ENCODE measurements around the gene ZSCAN2.
"Not testable (repeated sequence)": the region's sequence is repeated elsewhere in the genome, so short reads cannot be mapped to it uniquely, and the experiment has no call there.

The ZSCAN2 gene

DNA sequence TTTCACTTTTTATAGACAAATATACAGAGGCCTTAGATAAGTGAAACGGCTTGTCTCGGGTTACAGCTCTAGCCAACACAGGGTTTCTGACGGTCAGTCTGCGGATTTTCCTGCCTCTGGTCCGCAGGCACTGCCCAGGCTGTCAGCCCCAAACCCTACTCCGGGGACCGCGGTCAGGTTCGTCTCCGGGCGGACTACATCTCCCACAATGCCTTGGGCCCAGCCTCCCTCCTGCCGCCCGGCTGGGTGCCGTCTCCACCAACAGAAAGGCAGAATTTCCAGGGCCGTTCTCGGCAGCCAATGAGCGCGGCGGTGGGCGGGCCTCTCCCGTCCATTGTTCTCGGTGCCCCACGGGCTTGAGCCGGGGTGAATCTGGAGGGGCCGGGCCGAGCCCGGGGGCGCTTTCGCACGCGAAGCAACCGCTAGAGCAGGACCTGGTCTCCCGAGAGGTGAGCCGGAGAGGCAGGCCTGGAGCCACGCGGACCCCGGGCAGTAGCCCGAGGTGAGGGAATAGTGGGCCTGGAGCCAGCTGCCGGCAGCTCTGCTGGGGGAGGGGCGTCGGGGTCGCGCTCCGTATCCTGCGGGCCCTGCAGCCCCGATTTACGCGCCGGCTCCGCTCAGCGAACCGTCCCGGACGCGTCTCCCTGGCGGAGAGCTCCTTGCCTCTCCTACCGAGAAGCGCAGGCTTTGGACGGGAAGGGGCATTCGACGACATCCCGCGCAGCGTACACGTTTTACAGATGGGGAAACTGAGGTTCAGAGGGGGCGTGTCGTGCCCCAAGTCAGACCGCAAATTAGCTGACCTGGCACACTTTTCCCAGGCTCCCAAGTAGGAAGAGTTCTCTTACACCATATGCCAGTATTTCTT lies at the start of gene ZSCAN2:
ZSCAN2 (plus strand) TSS at position 323 of the 868 bp plus-strand sequence. CDS start 2,919 bp downstream, outside the sequence.
- DNase-seq, result peak; percentile 96 to 97

- not testable (repeated sequence) for DNase-seq
These were observed 49.2 kb upstream of the ZSCAN2 start for GRCh38 chr15:84551624-84552023.

DNA sequence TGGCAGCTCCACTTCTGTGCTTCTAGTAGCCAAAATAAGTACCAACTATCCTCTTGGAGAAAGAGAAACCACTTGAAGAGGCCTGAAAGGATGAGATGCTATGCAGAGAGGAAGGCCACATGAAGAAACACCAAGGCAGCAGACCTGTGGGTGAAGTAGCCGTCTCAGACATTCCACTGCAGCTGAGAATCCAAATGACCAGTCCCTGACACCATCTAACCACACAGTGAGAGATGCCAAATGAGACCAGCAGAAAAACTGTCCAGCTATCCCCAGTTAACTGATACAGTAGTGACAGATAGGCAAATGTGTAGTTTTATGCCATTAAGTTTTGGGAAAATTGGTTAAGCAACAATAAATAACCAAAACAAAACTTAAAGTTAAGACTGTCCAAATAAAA lies 47.9 kb upstream of the ZSCAN2 start:
- DNase-seq, result no peak

- not testable (repeated sequence) for DNase-seq
These were observed 44.1 kb upstream of the ZSCAN2 start for GRCh38 chr15:84556690-84557089.

DNA sequence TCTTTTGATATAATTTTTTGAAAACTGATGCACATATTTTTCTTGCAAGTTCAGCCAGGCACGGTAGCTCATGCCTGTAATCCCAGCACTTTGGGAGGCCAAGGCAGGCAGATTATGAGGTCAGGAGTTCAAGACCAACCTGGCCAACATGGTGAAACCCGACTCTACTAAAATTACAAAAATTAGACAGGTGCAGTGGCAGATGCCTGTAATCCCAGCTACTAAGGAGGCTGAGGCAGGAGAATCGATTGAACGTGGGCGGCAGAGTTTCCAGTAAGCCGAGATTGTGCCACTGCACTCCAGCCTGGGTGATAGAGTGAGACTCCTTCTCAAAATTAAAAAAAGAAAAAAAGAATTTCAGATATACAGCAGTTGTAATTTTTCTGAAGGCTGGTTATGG lies 32.8 kb upstream of the ZSCAN2 start:
- not testable (repeated sequence) for DNase-seq

- peak; percentile 69 for DNase-seq
These were observed 30.6 kb upstream of the ZSCAN2 start for GRCh38 chr15:84570164-84570735.

DNA sequence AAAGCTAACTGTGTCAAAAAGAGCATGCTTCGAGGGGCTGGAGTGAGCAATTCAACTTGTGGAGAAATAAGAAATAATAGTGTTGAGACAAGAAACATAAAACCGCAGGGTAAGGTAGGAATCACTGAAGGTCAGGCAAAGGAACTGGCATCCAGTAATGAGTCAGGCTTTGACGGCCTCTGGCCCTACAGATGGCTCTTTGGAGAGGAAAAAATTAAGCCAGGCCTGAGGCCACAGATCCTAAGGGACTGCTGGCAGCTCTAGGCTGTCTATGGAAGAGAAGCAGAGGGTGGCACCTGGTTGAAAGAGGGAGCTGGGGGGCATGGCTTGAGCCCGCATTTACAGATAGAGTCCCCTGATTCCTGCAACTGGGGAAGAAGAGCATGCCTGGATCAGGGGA lies 28.6 kb upstream of the ZSCAN2 start:
- no peak for DNase-seq

DNA sequence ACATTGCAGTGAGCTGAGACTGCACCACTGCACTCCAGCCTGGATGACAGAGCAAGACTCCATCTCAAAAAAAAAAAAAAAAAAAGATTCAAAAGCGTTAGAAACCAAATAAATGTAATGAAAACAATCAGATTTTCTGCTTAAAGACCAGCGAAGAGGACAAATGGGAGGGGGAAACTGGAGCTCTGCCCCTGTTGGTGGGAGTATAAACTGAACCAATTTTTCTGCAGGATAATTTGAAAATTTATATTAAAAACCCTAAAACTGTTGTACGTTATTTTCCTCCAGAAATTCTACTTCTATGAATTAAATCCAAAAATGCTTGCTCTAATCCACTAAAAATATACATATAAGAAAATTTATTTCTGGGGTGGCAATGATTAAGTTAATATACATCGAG lies 25.3 kb upstream of the ZSCAN2 start:
- DNase-seq, result no peak

DNA sequence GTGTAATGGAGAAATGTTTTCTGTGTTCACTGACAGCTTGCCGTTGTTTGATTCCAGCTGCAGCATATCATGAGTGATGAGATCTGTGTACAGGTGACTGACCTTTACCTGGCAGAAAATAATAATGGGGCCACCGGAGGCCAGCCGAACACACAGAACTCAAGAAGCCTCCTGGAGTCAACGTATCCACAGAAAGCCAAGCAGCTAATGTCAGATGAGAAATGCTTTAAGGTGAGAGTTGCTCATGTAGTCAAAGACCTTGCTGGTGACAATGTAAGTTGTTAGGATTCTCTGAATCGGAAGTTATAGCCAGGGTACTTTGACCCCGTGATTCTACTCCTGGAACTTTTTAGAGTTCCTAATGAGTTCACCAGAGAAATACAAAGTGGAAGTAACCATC lies 22.9 kb upstream of the ZSCAN2 start:
- not testable (repeated sequence) for DNase-seq

GRCh38 chr15:84579261-84579721 lies 21.5 kb upstream of the ZSCAN2 start:
- not testable (repeated sequence) for DNase-seq

DNA sequence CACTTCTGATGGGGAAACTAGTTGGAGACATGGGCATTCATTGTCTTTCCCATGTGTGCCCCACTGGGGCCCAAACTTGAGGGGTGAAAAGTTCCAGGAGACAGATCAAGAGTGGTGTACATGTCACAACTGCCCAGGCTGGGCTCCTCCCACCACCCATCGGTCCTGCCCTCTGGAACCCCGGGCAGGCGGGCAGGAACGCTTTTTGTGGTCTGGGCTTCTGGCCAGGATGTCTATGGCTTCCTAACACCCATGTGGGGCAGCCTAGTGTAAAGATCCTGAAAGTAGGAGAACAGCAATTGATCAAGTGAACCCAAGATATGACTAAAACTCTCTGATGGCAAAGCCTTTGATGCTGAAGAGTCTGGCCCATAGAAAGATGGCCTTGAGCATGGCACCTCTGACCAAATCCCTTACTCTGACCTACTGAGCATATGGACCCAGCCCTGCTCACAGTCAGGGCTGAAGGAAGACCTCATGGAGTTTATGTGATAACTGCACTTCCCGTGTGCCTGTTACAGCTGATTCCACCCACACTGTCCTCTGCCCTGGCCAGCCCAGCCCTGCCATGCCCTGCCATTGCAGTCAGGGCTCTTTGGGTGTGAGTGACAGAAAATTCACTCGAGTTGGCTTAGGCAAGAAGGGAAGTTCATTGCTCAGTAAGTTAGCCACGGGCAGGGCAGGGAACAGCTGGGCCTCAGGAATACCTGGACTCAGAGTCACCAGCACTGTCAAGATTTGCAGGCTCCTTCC lies 19.0 kb upstream of the ZSCAN2 start:
- not testable (repeated sequence) for DNase-seq

GRCh38 chr15:84582583-84583157 lies 18.1 kb upstream of the ZSCAN2 start:
- peak in 1 of 2 experiments; percentile 32 for DNase-seq

DNA sequence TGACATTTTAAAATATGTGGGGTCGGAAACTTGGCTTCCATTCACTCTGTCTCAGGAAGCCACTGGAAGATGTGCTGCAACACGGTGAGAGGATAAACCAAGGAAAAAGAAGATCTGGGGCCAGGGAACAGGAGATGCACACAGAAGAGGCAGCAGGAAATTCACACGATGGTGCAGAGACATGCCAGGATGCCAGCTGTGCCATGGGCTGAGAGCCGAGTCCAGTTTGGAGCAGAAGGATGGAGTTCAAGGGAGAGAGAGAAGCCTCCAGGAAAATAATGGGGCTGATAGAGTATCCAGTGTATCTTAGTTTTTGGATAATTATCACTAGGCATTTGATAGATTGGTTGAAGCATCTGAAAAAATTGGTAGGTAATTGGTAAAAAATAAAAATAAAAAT lies 16.9 kb upstream of the ZSCAN2 start:
- not testable (repeated sequence) for DNase-seq

DNA sequence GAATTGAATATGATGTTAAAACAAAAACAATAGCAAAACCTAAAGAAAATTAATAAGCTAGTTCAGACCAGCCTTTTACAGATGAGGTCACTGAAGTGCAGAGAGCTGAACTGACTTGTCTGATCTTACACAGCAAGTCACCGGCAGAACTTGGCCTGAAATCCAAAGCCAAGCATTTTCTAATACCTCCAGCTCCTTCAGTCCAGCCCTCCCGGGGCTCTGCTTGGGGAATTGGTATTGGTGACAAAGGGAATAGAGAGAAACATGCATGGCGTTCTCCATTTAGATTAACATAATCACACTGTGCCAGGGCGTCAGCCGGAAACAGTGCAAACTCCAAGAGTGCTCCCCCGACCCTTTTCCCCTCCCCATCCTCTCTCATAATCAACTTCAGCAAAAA lies 14.1 kb upstream of the ZSCAN2 start:
- DNase-seq, result no peak

- peak; percentile 91 to 92 for DNase-seq
These were observed 12.5 kb upstream of the ZSCAN2 start for GRCh38 chr15:84588053-84588874.

DNA sequence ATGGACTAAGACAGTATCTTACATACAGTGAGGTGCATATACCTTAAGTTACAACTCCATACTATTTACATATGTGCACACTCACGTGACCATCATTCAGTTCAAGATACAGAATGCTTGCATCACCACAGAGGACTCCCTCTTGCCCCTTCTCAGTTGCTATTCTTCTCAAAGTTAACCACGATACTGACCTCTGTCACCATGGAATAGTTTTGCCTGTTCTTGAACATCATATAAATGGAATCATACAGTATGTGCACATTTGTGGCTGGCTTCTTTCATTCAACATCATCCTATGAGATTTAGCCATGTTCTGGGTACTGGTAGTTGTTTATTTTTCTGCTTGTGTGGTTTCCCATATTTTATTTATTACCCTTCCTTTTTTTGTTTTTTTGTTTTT lies 10.4 kb upstream of the ZSCAN2 start:
- no peak for DNase-seq

GRCh38 chr15:84591815-84592214 lies 9.0 kb upstream of the ZSCAN2 start:
- DNase-seq, result no peak

- no peak for DNase-seq
These were observed 6.1 kb upstream of the ZSCAN2 start for GRCh38 chr15:84594617-84595290.

DNA sequence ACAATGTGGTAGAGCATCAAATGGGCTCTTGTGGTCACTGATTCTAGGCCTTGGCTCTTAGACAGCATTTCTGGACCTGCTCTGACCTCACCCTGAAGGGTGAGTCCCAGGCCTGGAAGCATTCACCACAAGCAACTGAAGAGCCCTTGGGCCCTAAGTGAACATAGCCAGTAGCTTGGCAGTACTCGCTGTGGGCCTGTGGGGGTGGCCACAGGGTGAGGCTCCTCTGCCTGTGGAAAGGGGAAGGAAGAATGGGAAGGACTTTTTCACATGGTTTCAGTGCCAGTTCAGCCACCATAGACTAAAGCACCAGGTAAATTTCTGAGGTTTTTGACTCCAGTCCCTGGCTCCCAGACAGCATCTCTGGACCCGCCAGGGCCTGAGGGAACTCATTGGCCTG lies 5.1 kb upstream of the ZSCAN2 start:
- no peak for DNase-seq

DNA sequence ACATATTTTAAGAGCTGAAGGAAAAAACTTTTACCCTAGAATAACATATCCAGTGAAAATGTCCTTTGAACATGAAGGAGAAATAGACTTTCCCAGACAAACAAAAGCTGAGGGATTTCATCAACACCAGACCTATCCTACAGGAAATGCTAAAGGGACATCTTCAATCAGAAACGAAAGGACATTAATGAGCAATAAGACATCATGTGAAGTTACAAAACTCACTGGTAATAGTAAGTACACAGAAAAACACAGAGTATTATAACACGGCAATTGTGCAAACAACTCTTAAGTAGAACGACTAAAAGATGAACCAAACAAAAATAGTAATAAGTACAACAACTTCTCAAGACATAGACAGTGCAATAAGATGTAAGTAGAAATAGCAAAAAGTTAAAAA lies 3.5 kb upstream of the ZSCAN2 start:
- no peak for DNase-seq

- no peak for DNase-seq
These were observed 2.6 kb upstream of the ZSCAN2 start for GRCh38 chr15:84598250-84598649.

DNA sequence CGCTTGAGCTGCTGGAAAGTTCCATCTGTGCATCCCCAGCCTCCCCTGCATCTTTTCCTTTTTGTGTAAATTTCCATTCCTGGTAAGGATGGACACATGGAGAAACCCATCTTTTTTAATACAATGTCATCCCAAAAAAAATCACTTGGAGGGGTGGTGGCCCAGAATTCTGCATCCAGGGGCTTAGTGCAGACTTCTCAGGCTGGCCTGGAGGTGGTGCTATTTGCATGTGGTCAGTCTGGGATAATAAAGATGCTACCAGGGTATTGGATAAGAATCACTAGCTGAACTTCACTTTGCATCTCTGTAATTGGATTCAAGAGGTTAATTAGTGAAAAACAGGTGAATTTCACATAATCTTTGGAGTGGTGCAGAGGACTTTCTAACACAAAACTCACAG lies 1.8 kb upstream of the ZSCAN2 start:
- peak; percentile 44 to 55 for DNase-seq
